Measurements from ENCODE around the gene SPOCK1. TPM values are rescaled to one million over a fixed set of nuclear protein-coding genes. Genes with fewer than 3 reads are reported as not detected.

SPOCK1 gene
- polyA plus RNA-seq, 1 experiment: 76.0 TPM

DNA sequence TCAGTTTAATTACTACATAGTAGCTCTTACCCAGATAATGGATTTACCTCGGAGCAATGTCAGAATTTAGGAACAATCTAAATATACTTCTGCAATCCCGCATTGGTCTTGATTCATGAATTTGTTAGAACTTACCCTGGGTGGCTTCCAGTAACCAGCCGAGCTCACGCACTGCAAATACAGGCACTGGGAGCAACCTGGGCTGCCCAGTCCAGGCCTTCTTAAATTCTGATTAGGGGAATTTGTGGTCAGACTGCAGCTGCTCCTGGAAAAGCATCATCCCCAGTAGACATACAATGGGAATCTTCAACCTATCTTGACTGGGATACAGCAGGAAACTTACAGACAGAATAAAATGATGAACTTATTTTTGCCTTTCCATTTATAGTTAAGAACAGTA, 270.3 kb downstream of the SPOCK1 start:
- H3K9me3 ChIP-seq (ENCODE audit: control insufficient read depth, insufficient read depth, low read length): no peaks in the 10 kb centered on the region
- no peak overlapping the region for H3K27ac ChIP-seq (ENCODE audit: low read depth, low read length)
- H3K4me3 ChIP-seq (ENCODE audit: low read depth, low read length): no peak overlapping the region
- TF ChIP-seq, protein P1, sequence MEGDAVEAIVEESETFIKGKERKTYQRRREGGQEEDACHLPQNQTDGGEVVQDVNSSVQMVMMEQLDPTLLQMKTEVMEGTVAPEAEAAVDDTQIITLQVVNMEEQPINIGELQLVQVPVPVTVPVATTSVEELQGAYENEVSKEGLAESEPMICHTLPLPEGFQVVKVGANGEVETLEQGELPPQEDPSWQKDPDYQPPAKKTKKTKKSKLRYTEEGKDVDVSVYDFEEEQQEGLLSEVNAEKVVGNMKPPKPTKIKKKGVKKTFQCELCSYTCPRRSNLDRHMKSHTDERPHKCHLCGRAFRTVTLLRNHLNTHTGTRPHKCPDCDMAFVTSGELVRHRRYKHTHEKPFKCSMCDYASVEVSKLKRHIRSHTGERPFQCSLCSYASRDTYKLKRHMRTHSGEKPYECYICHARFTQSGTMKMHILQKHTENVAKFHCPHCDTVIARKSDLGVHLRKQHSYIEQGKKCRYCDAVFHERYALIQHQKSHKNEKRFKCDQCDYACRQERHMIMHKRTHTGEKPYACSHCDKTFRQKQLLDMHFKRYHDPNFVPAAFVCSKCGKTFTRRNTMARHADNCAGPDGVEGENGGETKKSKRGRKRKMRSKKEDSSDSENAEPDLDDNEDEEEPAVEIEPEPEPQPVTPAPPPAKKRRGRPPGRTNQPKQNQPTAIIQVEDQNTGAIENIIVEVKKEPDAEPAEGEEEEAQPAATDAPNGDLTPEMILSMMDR (IDR thresholded peaks at IDR 0.05; ENCODE audit: low read depth, low read length): no peak
- ChIA-PET POLR2A (no interaction called here), CTCF (no interaction called here)
- no peak for DNase-seq (ENCODE audit: low read depth, low spot score)
- H3K27me3 ChIP-seq (ENCODE audit: control insufficient read depth, insufficient read depth, low read length): no peaks in the 10 kb centered on the region

DNA sequence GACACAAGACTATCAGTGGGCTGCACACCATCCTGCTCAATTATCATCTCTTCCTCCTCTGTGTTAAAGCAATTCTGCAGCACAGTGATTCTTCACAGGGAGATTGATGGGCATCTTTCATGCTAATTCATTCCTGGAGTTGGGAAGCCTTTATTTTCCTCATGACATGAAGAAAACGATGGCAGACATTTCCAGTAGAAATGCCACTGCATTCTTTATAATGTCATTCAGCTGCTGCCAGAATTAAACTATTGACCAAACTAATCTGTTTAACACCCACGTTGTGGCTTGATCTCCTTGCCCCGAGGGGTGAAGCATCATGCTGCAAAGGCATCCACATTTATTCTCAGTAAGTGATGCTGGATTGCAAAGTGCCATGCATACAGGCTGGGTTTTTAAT, 273.0 kb downstream of the SPOCK1 start:
- ChIA-PET CTCF (interaction anchor here (1.0 kb wide), 1 partner anchor 95 kb away, joined by 3 read pairs; no protein-coding TSS in a partner anchor), POLR2A (no interaction called here)
- Histone ChIP-seq H3K27ac (ENCODE audit: low read depth, low read length) (no peak overlapping the region), H3K4me3 (ENCODE audit: low read depth, low read length) (no peak overlapping the region), H3K27me3 (ENCODE audit: control insufficient read depth, insufficient read depth, low read length) (no peaks in the 10 kb centered on the region), H3K9me3 (ENCODE audit: control insufficient read depth, insufficient read depth, low read length) (no peaks in the 10 kb centered on the region)
- TF ChIP-seq, protein P1 (IDR thresholded peaks at IDR 0.05; ENCODE audit: low read depth, low read length): no peak
- DNase-seq (ENCODE audit: low read depth, low spot score): no peak

DNA sequence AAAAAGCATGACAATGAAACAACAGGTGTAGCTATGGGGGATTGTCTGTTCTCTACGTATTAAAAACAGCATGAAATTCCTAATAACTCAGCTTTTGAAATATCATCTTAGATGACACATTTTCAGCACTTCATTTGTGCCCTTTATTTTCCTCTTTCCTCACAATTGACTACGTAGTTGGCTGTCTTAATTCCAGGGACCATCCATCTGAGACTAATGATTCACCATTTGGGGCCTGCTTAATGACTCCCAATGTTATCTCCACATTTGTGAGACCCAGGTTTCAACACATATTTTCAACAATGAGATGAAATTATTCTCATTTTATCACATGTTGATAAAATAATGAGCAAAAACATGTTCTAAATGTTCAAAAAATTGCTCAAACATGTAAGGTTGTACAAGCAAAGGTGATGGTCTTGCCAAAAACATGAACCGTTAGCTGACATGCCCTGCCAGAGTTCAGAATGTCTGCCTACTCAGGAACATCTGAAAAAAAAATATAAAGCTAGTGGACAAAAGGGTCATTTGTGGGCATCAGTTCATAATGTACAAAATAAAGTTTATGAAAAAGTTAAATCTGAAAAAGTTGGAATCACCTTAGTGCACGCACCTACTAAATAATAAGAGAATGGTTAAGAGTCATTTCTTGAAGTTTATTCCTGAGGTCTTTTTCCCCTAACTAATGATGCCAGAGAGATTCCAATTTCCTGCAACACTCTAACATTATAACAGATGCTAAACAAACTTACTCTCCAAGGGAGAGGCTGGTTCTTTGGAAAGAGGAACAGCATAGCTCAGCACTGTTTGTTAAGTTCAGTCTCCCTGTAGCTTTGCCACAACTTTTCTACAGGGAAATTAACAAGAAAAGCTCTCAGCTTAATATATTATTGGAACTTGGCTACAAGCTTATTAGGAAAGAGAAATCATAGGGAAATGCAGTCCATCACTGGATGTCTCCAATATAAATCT, 275.5 kb downstream of the SPOCK1 start:
- POLR2A ChIA-PET: no interaction called here

GRCh38 chr5:137221943-137222342, 277.2 kb downstream of the SPOCK1 start:
- ChIA-PET POLR2A (no interaction called here), CTCF (no interaction called here)
- DNase-seq (ENCODE audit: low read depth, low spot score): no peak

More for the DNA sequence above, 275.5 kb downstream of the SPOCK1 start:
- TF ChIP-seq, protein P1 (IDR thresholded peaks at IDR 0.05; ENCODE audit: low read depth, low read length): no peak
- CTCF ChIA-PET: interaction anchor here (1.4 kb wide), 1 partner anchor 97 kb away, joined by 3 read pairs; no protein-coding TSS in a partner anchor
- H3K27ac ChIP-seq (ENCODE audit: low read depth, low read length): no peak overlapping the region
- no peaks in the 10 kb centered on the region for H3K9me3 ChIP-seq (ENCODE audit: control insufficient read depth, insufficient read depth, low read length)
- no peak for DNase-seq (ENCODE audit: low read depth, low spot score)
- no peak overlapping the region for H3K4me3 ChIP-seq (ENCODE audit: low read depth, low read length)
- H3K27me3 ChIP-seq (ENCODE audit: control insufficient read depth, insufficient read depth, low read length): no peaks in the 10 kb centered on the region

More at GRCh38 chr5:137221943-137222342, 277.2 kb downstream of the SPOCK1 start:
- no peaks in the 10 kb centered on the region for H3K9me3 ChIP-seq (ENCODE audit: control insufficient read depth, insufficient read depth, low read length)
- peak overlapping the region; percentile 21 for H3K27ac ChIP-seq (ENCODE audit: low read depth, low read length)
- TF ChIP-seq, protein P1 (IDR thresholded peaks at IDR 0.05; ENCODE audit: low read depth, low read length): no peak
- H3K4me3 ChIP-seq (ENCODE audit: low read depth, low read length): no peak overlapping the region
- no peaks in the 10 kb centered on the region for H3K27me3 ChIP-seq (ENCODE audit: control insufficient read depth, insufficient read depth, low read length)

Measured in AG04450 (cell line).